GM21737 (cell line): Measurements from ENCODE around the gene SWT1.

ENCODE experiments used
- ATAC-seq: cut with Tn5 transposase; IDR thresholded peaks from one replicate; pipeline ENCODE4 v1.9.1; 2021; ENCODE audit warnings: mild to moderate bottlenecking, moderate library complexity; ENCODE audit not compliant: unreplicated experiment

The SWT1 gene

GRCh38 chr1:185284533-185285276, 127.7 kb downstream of the SWT1 start:
- ATAC-seq: no peak

DNA sequence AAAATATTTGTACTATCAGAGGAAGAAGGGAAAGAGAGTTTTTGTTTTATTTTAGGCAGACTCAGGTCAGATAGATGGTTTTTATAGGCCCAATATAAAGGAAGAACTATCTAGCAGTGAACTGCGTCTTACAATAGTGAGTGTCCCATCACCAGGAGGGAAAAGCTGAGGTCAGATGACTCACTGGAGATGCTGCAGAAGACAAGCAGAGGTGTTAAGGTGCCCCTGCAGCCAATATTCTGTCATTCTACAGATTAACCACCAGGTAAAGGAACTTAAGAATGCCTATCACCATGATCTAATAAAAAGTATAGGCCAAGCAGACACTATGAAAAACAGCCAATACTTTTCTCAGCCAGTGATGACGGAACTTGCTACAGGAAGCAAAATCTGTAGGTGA, 130.5 kb downstream of the SWT1 start:
- ATAC-seq: no peak

- ATAC-seq: no peak
These were observed 131.5 kb downstream of the SWT1 start for GRCh38 chr1:185288435-185288834.

GRCh38 chr1:185289880-185290279, 132.9 kb downstream of the SWT1 start:
- ATAC-seq: no peak

GRCh38 chr1:185291159-185291558, 134.2 kb downstream of the SWT1 start:
- ATAC-seq: no peak

GRCh38 chr1:185291652-185292051, 134.7 kb downstream of the SWT1 start:
- ATAC-seq: no peak

DNA sequence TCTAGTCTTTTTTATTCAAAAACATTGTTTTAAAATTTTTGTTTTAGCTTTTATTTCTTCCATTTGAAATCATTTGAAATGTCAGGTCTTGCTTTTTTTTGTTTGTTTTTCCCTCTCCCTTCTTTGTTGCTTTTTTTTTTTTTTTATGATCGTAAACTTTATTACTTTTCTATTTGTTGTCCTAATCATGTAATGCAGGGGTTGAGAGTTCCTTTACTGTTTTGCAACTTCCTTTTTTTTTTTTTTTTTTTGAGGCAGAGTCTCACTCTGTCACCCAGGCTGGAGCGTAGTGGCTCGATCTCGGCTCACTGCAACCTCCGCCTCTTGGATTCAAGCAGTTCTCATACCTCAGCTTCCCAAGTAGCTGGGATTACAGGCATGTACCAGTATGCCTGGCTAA, 135.3 kb downstream of the SWT1 start:
- ATAC-seq: no peak

DNA sequence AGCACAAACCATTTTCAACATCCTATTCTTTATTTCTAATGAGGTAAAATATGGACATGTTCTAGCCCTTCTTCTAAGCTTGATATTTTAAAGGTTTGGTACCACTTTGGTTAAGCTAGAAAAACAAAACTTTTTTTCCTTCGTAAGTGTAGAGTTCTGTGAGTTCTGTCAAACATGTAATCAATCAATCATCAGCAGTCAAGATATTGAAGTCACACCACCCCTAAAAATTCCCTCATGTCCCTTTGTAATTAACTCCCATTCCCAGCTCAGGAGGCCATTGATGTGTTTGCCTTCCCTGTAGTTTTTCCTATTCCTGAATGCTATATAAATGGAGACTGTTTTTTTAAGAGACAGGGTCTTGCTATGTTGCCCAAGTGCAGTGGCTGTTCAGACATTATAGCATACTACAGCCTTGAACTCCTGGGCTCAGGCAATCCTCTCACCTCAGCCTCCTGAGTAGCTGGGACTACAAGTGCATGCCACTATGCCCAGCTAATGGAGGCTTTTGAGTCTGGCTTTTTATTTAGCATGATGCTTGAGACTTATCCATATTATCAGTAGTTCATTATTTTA, 137.1 kb downstream of the SWT1 start:
- no peak for ATAC-seq

DNA sequence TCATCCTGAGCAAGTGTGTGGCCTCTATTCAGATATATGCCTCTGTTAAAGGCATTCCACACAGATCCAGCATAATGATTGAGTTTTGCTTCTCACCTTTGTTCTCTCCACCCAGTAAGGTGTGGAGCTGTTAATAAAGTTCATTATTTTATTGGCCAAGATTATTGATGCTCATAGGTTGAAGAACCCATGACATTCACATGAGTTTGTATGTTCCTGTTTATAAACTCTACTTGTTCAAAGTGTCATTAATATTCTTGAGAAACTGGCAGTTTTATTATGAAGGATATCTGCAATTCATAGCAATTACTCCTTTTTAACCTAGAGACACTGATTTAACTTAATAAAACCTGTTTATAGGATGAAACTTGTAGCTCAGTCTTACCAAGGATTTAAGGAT, 138.1 kb downstream of the SWT1 start:
- no peak for ATAC-seq

GRCh38 chr1:185297982-185298381, 141.0 kb downstream of the SWT1 start:
- ATAC-seq: no peak

- ATAC-seq: no peak
These were observed 143.2 kb downstream of the SWT1 start for GRCh38 chr1:185300152-185300551.

DNA sequence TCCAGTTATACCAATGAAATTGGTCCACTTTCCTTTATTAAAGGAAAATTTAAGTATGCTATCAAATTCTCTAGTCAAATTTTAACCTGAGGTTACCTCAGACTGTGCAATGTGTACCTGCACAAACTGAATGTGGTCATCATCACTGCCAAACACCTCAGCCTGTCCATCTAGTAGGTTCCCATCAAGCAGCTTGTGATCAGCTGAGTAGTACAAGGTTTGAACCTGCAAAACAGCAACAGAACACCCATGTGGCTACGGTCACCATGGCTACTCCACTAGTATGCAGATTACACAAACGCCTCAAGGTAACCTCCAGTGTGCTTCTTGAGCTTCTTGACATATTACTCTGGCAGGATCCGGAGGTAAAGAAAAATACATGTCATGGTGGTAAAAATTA, 148.5 kb downstream of the SWT1 start:
- no peak for ATAC-seq

DNA sequence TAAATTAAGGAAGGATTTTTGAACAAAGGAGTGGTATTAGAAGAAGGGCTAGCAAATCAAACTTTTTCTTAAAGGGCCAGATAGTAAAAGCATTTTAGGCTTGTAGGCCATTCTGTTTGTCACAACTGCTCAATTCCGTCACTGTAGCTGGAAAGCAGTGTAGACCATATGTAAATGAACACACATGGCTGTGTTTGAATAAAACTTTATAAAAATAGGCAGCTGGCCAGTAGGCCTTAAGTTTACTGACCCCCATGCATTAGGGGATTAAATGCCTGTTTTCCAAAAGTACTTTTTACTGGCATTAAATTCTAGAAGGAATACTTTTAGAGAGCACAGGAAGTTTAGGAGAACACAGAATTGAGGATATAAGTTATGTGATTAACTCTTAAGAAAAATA, 151.2 kb downstream of the SWT1 start:
- ATAC-seq: no peak

DNA sequence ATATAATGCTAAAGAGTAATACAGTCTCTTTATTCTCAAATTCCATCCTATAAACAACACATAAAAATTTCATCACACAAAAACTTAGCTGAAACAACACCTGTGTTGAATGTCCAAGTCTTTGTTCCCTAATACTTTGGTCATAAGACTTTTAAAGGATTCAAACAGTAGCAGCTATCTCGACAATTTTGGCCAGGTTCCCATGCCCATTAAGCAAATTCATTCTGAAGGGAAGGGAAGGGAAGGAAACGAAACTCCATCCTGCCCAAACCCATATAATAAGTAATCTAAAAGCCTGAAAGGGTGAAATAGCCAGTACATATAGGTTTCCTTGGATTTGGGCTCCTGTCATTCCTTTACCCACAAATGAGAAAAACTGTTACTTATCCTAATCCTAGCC, 152.6 kb downstream of the SWT1 start:
- no peak for ATAC-seq

DNA sequence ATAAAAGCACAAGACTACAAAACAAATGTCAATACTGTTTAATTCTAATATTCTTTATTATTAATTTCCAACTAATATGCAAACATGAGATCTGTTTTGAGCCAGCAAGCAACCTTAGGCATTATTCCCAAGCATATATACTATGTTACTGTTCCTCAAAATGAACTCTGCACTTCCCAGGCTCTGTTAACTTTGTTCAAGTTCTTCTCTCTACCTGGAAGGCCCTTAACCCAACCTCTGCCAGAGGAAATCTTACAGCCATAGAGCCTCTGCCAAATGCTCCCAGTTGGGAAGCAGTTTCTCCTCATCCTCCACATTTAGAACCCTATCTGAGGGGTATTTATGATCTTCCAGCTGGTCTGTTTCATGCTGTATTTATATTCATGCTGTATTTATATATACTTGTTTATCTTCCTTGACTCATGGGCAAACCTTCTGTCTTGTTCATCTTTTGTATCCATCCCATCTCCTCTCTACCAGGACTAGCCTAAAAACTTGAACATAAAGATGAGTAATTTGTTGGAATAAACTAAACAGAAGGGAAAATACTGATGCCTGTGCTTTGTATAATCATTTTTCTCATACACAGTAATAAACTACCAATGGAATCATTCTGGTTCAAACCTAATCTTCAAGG, 154.7 kb downstream of the SWT1 start:
- ATAC-seq: no peak

DNA sequence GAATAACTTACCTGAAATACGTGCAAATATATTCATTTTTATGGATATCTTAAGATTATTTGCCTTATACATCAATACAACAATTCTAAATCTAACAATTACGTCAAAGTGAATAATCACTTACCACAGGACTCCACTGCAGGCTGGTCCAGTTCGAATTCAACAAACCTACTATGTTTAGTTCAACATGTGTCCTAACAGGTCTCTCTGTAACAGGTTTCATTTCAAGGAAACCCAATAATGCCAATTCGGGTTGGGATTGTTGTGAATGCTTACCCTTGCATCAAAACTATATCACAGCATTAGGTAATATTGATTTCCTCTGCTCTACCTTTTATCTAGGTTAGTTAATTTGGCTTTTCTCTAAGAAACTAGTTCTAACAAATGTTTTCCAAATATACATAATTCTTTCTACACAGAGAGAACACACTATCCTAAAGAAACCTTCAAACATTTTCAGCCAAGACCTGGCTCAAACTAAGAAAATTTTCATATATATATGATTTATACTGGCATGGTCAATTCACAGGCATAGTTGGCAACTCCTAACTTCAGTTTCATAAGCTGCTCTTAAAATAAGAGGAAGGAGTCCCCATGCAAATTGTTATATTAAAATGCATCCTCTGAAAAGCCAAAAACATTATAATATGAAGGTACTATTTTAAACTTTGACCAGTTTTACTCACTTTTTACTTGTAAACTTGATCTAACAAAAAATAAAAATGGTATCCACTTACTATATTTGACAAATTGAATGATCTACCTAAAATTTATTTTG, 155.6 kb downstream of the SWT1 start:
- ATAC-seq: no peak

DNA sequence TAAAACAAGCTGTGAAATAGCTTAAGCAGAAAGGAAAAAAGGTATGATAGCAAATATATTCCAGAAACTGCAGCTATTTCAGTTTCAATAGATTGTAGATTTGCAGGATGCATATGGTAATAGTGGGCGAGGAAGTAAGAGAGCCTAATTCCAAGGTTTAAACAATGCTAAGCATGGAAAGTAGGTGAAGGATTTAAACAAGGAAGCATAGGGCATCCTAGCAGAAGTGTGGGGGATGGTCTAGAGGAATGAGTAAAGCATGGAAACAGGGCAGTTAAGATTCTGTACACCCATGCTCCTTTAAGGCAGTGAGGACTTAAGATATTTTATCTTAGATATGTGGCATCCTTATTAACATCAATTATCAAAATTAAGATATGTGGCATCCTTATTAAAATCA, 157.4 kb downstream of the SWT1 start:
- ATAC-seq: no peak

DNA sequence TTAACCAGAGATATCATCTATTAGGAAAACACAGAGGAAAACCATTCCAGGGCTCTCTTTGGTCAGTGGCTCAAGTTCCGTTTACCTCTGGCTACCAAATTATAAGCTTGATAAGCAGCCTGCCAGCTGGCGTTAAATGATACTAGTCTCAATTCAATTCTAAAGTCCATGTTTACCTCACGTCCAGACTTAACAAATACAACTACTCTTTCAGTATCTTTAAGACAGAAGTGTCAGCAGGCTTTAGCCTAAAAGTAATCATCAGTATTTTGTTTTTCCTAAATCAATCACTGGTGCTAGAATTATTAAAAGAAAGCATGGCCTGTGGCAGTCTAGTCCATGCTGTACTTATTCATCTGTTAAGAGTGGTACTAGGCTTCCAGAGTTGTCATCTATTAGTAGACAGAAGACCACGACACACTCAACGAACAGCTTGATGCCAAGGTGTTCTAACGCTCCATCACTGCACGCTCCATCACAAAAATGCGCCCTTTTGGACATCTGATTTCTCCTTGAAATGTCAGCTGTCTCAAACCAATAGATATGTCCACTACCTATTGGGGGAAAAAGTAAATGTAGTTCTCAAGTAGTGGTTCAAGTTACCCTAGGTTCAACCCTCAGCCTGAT, 158.6 kb downstream of the SWT1 start:
- ATAC-seq: no peak

GRCh38 chr1:185316163-185317033, 159.4 kb downstream of the SWT1 start:
- ATAC-seq: peak; percentile 53
